NCI-H526 treated with DMSO at 0.1 percent for 48 hours (cell line): Measurements from ENCODE around the gene ZGPAT.
A peak's percentile ranks its signal among the peaks of the same experiment; 100 is the strongest.
"Not testable (repeated sequence)": the region's sequence is repeated elsewhere in the genome, so short reads cannot be mapped to it uniquely, and the experiment has no call there.

Experiments used
- DNase-seq: peaks from one replicate; lab custom pipeline; 2025; lab: John Stamatoyannopoulos, UW

Gene ZGPAT

GRCh38 chr20:63707558-63708300, at the start of gene ZGPAT, which contains the start of gene ARFRP1:
Gene ZGPAT (plus strand): TSS chr20:63708039. CDS start chr20:63708581, 542 bp downstream.
Gene ARFRP1 (minus strand): TSS chr20:63707976. CDS start chr20:63707091, 885 bp downstream.
- peak; percentile 69 for DNase-seq

- no peak for DNase-seq
Observed at GRCh38 chr20:63658749-63659187, 49.1 kb upstream of the ZGPAT start.

- DNase-seq: no peak
Observed at GRCh38 chr20:63659370-63659769, 48.5 kb upstream of the ZGPAT start.

GRCh38 chr20:63660174-63660573, 47.7 kb upstream of the ZGPAT start:
- DNase-seq: not testable (repeated sequence)

GRCh38 chr20:63660622-63661021, 47.2 kb upstream of the ZGPAT start:
- DNase-seq: no peak

- DNase-seq: no peak
Observed at GRCh38 chr20:63661108-63661507, 46.7 kb upstream of the ZGPAT start.

GRCh38 chr20:63661959-63662812, 45.7 kb upstream of the ZGPAT start:
- DNase-seq: no peak

GRCh38 chr20:63662813-63663189, 45.0 kb upstream of the ZGPAT start:
- no peak for DNase-seq

- DNase-seq: no peak
Observed at GRCh38 chr20:63663332-63664066, 44.3 kb upstream of the ZGPAT start.

GRCh38 chr20:63664143-63664851, 43.5 kb upstream of the ZGPAT start:
- no peak for DNase-seq

GRCh38 chr20:63664861-63665594, 42.8 kb upstream of the ZGPAT start:
- DNase-seq: peak; percentile 9

GRCh38 chr20:63665708-63666107, 42.1 kb upstream of the ZGPAT start:
- no peak for DNase-seq

GRCh38 chr20:63667858-63668257, 40.0 kb upstream of the ZGPAT start:
- DNase-seq: no peak

- no peak for DNase-seq
Observed at GRCh38 chr20:63668351-63668750, 39.5 kb upstream of the ZGPAT start.

GRCh38 chr20:63671695-63672094, 36.1 kb upstream of the ZGPAT start:
- not testable (repeated sequence) for DNase-seq

- no peak for DNase-seq
Observed at GRCh38 chr20:63672666-63673065, 35.2 kb upstream of the ZGPAT start.

GRCh38 chr20:63673951-63674350, 33.9 kb upstream of the ZGPAT start:
- DNase-seq: no peak

- no peak for DNase-seq
Observed at GRCh38 chr20:63675681-63676368, 32.0 kb upstream of the ZGPAT start.

- DNase-seq: no peak
Observed at GRCh38 chr20:63678071-63678470, 29.8 kb upstream of the ZGPAT start.
